Measurements from ENCODE around the gene ACOD1.

The ACOD1 gene

DNA sequence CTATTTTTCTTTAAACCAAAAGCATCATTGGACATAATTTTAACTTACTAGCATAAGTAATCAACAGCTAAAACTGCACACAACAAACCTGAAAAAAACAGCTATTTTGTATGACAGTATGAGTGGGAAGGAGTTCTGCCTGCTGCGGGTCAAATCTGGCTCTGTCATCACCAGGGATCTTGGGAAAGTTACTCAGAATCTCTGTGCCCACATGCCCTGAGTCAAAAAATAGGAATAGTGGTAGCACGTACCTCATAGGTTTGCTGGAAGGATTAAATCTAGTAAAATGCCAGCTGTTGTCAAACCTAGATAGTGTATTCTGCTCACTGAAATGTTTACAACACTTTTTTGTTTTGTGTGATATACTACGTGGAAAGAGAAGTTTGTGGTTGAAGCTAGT, 44.7 kb downstream of the ACOD1 start:
- no peak for DNase-seq

DNA sequence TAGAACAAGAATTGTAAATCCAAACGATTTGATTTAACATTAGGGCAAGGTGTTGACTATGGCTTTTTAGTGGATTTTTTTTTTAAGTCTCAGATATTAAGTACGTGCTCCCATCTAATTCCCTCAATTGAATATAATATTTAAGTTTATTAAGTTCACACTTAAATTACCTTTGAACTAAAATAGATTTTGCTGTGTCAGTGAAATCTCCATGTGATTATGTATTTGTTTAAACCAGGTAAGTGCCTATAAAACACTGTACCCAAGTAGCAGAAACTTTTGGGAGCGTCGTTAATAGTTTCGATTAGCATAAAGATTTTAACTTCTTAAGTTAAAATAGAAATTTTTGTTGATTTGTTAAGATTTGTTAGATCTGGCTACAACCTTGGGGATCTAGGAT, 45.2 kb downstream of the ACOD1 start:
- no peak for DNase-seq

DNA sequence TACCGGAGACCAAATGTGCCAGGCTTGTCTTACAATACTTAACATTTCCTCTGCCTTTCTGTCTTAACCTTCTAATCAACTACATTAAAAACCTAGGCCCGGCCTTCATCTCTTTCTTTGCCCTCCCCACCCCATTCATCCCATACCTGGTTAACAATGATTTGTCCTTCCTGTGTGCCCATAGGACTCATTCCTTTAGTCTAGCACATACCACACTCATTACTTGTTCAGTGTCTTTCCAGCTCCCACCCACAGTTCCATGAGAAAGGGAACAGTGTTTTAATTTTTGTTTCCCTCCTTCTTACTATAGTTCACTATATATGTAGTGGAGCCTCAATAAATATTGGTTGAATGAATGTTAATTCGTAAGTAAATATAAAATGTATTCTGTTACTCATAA, 46.0 kb downstream of the ACOD1 start:
- DNase-seq, result no peak

DNA sequence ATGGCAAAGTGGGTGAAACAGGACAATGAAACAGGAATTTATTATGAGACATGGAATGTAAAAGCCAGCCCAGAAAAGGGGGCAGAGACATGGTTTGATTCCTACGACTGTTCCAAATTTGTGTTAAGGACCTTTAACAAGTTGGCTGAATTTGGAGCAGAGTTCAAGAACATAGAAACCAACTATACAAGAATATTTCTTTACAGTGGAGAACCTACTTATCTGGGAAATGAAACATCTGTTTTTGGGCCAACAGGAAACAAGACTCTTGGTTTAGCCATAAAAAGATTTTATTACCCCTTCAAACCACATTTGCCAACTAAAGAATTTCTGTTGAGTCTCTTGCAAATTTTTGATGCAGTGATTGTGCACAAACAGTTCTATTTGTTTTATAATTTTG, 52.2 kb downstream of the ACOD1 start:
- no peak for DNase-seq

DNA sequence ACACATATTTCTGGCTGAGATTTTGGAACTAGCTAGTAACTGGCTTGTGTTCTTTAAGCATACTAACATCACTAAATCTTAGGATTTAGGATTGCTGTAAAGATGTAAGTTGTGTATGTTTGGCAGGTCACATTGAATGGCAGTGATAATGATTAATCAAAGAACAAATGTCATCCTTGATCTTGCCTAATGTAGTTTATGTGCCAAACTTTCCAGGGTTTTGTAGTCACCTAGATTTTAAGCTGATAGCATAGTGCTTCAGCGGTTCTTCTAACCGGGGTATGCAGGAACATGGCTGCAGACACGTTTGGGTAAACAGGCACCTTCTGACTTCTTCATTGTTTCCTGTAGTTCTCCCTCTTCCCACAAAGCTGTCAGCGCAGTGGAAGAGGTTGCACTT, 53.2 kb downstream of the ACOD1 start:
- no peak for DNase-seq

DNA sequence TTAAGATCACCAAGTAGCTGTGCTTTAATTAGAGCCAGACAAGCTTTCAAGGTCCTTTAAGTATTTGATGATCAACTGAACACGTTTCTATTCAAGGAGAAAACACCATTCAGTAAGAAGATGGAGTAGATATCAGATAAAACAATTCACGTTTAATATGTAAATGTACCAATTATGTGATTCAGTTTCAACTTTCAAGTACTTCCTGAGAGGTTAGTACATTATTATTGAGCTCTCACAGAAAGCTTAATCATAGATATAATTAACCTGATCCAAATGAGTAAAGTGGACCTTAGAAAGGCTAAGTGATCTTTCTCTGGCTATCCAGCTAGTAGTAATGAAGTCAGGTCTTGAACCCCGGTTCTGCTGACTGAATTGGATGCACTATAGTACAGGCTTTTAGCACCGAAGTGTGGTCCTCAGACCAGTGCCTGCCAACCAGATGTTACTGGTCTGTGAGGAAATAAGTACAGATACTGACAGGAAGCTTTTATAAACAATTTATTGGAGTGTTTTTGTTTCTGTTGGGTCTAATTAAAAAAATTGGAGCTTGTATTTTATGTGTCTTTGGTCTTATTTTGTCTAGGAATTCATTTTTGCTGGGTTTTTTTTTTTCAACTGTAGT, 53.8 kb downstream of the ACOD1 start:
- no peak for DNase-seq

DNA sequence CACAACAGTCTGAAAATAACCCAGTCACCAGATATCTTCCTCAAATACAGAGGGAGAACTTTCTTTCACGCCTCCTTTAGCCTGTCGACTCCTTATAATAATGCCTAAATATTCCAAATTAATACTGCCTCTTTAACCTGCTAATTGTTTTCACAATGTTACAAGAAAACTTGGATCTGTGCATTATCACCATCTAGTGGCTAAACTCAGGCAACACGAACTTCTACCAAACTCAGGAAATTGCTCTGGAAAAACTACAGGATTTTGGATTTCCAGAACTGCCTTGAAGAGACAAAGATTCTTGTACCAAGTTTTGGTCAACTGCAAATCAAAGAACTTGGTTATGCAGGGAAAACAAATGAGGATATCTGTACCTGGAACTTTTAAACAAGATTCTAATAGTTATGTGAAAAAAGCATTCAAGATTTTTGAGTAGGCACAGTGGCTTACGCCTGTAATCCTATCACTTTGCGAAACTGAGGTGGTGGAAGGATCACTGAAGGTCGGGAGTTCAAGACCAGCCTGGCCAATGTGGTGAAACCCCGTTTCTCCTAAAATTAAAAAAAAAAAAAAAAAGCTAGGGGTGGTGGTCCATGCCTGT, 54.4 kb downstream of the ACOD1 start:
- DNase-seq, result no peak
